Psoas muscle (tissue), 8 donors: Measurements from ENCODE around the gene UBE2E2. TPM values are rescaled to one million over a fixed set of nuclear protein-coding genes. Genes with fewer than 3 reads are reported as not detected.

Experiments
- ATAC-seq, 4 donors: fragments of 200-7000 bp; cut with Tn5 transposase; one replicate each; pipeline ENCODE4 v1.9.1; 2020; ENCODE audit warnings: moderate library complexity in 3 of 4, mild to moderate bottlenecking in 2 of 4
- DNase-seq, 2 donors: peaks; one replicate each; pipeline ENCODE4 v3.0.0-alpha.2; 2020
- H3K27ac ChIP-seq: fragments of 200-600 bp; one replicate; pipeline ENCODE4 v1.8.0; 2022
- H3K27me3 ChIP-seq, 3 donors: fragments of 200-600 bp in 1 of 3; one replicate each; pipeline versions ENCODE4 v1.6.1 to v1.8.0; 2013 to 2022; ENCODE audit warnings: low read length in 2 of 3, mild to moderate bottlenecking in 2 of 3, moderate library complexity in 1 of 3; ENCODE audit not compliant: insufficient read depth in 3 of 3
- H3K36me3 ChIP-seq, 2 donors: fragments of 200-600 bp in 1 of 2; one replicate each; pipeline versions ENCODE4 v1.6.1 to v1.8.0; 2013 to 2022; ENCODE audit warnings: low read depth in 1 of 2, mild to moderate bottlenecking in 1 of 2, moderate library complexity in 1 of 2; ENCODE audit not compliant: insufficient read depth in 1 of 2
- H3K4me1 ChIP-seq: fragments of 200-600 bp; one replicate; pipeline ENCODE4 v1.8.0; 2022
- H3K4me3 ChIP-seq: fragments of 200-600 bp; one replicate; pipeline ENCODE4 v1.8.0; 2022; ENCODE audit warnings: mild to moderate bottlenecking
- H3K9me3 ChIP-seq: fragments of 200-600 bp; one replicate; pipeline ENCODE4 v1.8.0; 2022
- CTCF ChIP-seq: fragments of 200-600 bp; IDR thresholded peaks from one replicate; pipeline ENCODE4 v1.8.0; 2022; ENCODE audit warnings: antibody characterized with exemption
- WGBS, 3 donors: extraction: QIAGEN DNeasy Blood & Tissue Kit; methylation state at CpG; one replicate each; pipeline versions ENCODE4 v1.1.6 to v1.1.7; 2013; 5-methylcytosine and 5-hydroxymethylcytosine counted together
- intact Hi-C, 2 donors: fragments of 100-400 bp; cut with DNase I; formaldehyde crosslinking; loops; one replicate each; pipeline versions ENCODE4 v1.11.0 to v1.14.2; 2022
- polyA plus RNA-seq, 3 donors: library from polyadenylated mRNA; stranded (reverse); fragments of 200-250 nt; gene quantifications; one replicate each; pipeline ENCODE4 v1.2.3, GENCODE V29; 2013
- total RNA-seq, 4 donors: library from RNA; stranded (reverse); fragmentation: NEBNext Ultra II Directional in 2 of 4; extraction: Animal tissue kit (Norgen Biotek cat#: 25700) in 2 of 4; gene quantifications; one replicate each; pipeline versions ENCODE4 v1.2.1 to v1.2.4, GENCODE V29; 2021 to 2023
- donor health status: healthy with polysubstance abuse.
- donor health status: DM: no; HTN: no; CAD: no; lungs with moderate emphysema.
- donor health status: Bipolar disorder and iron deficiency.
- donor health status: healthy.
- donor health status: DM: yes; HTN: yes; CAD: no.
- donor health status: DM: no; HTN: no; CAD: no.
- donor health status: DM: no; HTN: no; CAD: no.
- donor health status: DM: yes; HTN: yes; CAD: no.

UBE2E2 gene
- total and polyA plus RNA-seq, 7 donors: 12.9 to 38.2 (median 34.0) TPM

- Histone ChIP-seq H3K36me3 (no peaks in the 10 kb centered on the region), H3K4me1 (peaks cover 18% of the 10 kb centered on the region), H3K27me3 (no peaks in the 10 kb centered on the region), H3K27ac (no peak overlapping the region), H3K4me3 (no peak overlapping the region), H3K9me3 (no peaks in the 10 kb centered on the region)
- DNase-seq (no peak), ATAC-seq (no peak)
- 46 to 58% (median 52%) methylated on average over 2 of the region's 2 CpGs for WGBS, 3 donors
- intact Hi-C loops: no loop called here
- TF ChIP-seq CTCF: no peak
These were observed 41.4 kb downstream of the UBE2E2 start for GRCh38 chr3:23244324-23245041.

- ATAC-seq (no peak), DNase-seq (no peak)
- Histone ChIP-seq H3K27ac (no peak overlapping the region), H3K4me1 (peaks cover 15% of the 10 kb centered on the region), H3K36me3 (no peaks in the 10 kb centered on the region), H3K4me3 (no peak overlapping the region), H3K9me3 (no peaks in the 10 kb centered on the region), H3K27me3 (no peaks in the 10 kb centered on the region)
- WGBS, 3 donors: 73 to 80% (median 79%) methylated on average over 3 of the region's 3 CpGs
- TF ChIP-seq CTCF: no peak
- intact Hi-C loops: no loop called here
These were observed 43.5 kb downstream of the UBE2E2 start for GRCh38 chr3:23246651-23247050.

- Histone ChIP-seq H3K9me3 (no peaks in the 10 kb centered on the region), H3K36me3 (no peaks in the 10 kb centered on the region), H3K27ac (no peak overlapping the region), H3K4me3 (no peak overlapping the region), H3K27me3 (no peaks in the 10 kb centered on the region), H3K4me1 (peaks cover 31% of the 10 kb centered on the region)
- intact Hi-C loops: no loop called here
- ATAC-seq (peak in 3 of 4 donors; percentile 42 to 66 (median 47)), DNase-seq (no peak)
- WGBS, 3 donors: 69 to 87% (median 69%) methylated on average over 6 of the region's 6 CpGs
- no peak for TF ChIP-seq CTCF
These were observed 45.5 kb downstream of the UBE2E2 start for GRCh38 chr3:23248594-23249131.

- ATAC-seq: no peak
- no peaks in the 10 kb centered on the region for H3K9me3 ChIP-seq
- H3K27ac ChIP-seq: no peak overlapping the region
- H3K27me3 ChIP-seq: no peaks in the 10 kb centered on the region
- no peak overlapping the region for H3K4me3 ChIP-seq
- DNase-seq: no peak
- WGBS, 3 donors: 89 to 91% (median 90%) methylated on average over 1 of the region's 1 CpG
- TF ChIP-seq CTCF: no peak
- peaks cover 40% of the 10 kb centered on the region for H3K4me1 ChIP-seq
- intact Hi-C loops: no loop called here
- no peaks in the 10 kb centered on the region for H3K36me3 ChIP-seq
These were observed 46.8 kb downstream of the UBE2E2 start for GRCh38 chr3:23249961-23250360.
